ENCODE results near the gene TCEANC2. TPM values are rescaled to one million over a fixed set of nuclear protein-coding genes. Genes with fewer than 3 reads are reported as not detected.

Gene TCEANC2
- total RNA-seq, 1 experiment from 2014 or later = 5.3 TPM

- Histone ChIP-seq H3K79me2 (ENCODE audit: insufficient read depth, low read length) (no peaks in the 10 kb centered on the region), H2BK120ac (ENCODE audit: low read depth, low read length, poor library complexity, severe bottlenecking) (no peak overlapping the region), H2BK5ac (ENCODE audit: insufficient read length, low read length) (no peak overlapping the region), H3K4me1 (ENCODE audit: insufficient read depth, low read length) (no peaks in the 10 kb centered on the region), H3K56ac (ENCODE audit: insufficient read length, low read depth, low read length) (no peak overlapping the region), H3K79me1 (ENCODE audit: insufficient read depth, low read depth, low read length, poor library complexity, severe bottlenecking) (no peaks in the 10 kb centered on the region), H3K23ac (ENCODE audit: insufficient read length, low read depth, low read length) (no peak overlapping the region), H3K9ac (ENCODE audit: extremely low read depth, insufficient read length, low read length) (no peak overlapping the region), H3K18ac (ENCODE audit: insufficient read length, low read depth, low read length) (no peak overlapping the region), H3K27me3 (ENCODE audit: insufficient read depth, low read length) (no peaks in the 10 kb centered on the region; the same call in 1 of the 2 replicates), H4K91ac (ENCODE audit: insufficient read length, low read depth, low read length) (no peak overlapping the region), H4K20me1 (ENCODE audit: control insufficient read depth, insufficient read depth, insufficient read length) (peaks cover 5% of the 10 kb centered on the region), H3K27ac (ENCODE audit: insufficient read length, low read depth, low read length) (no peak overlapping the region), H4K8ac (replicated peaks; ENCODE audit: insufficient read length, low read depth, low read length) (no peak overlapping the region), H2AFZ (ENCODE audit: low read length) (no peak overlapping the region), H2AK5ac (ENCODE audit: insufficient read length, low read length) (no peak overlapping the region), H2BK15ac (ENCODE audit: low read depth, low read length) (no peak overlapping the region), H3T11ph (ENCODE audit: low read length) (no peak overlapping the region), H3K14ac (ENCODE audit: insufficient read depth, low read length) (no peak overlapping the region), H3K4ac (ENCODE audit: low read depth, low read length) (no peak overlapping the region), H4K5ac (ENCODE audit: insufficient read length, low read depth, low read length) (no peak overlapping the region), H3K9me3 (ENCODE audit: control insufficient read depth, low read depth, low read length) (no peaks in the 10 kb centered on the region), H3K23me2 (ENCODE audit: insufficient read length, low read depth, low read length, poor library complexity, severe bottlenecking) (no peaks in the 10 kb centered on the region), H2BK20ac (ENCODE audit: low read depth, low read length, poor library complexity, severe bottlenecking) (no peak overlapping the region), H3K4me2 (ENCODE audit: insufficient read depth, insufficient read length, low read length) (no peak overlapping the region), H2BK12ac (ENCODE audit: insufficient read length, low read depth, low read length) (no peak overlapping the region)
- H3K4me1 Mint-ChIP-seq = peaks cover 9 to 14% of the 10 kb centered on the region in 2 experiments
- DNase-seq = no peak
- TF ChIP-seq CTCF (conservative IDR thresholded peaks at IDR 0.05) = no peak
- H3K4me3 Mint-ChIP-seq = no peak overlapping the region
- peaks cover 18% of the 10 kb centered on the region for H3K27me3 Mint-ChIP-seq (ENCODE audit: low read depth)
- no CpG with 5 or more reads among the region's 11 CpGs for WGBS (ENCODE audit: extremely low coverage, insufficient read length, low lambda C conversion rate)
- no peaks in the 10 kb centered on the region for H3K9me3 Mint-ChIP-seq
- no peak overlapping the region for H3K27ac Mint-ChIP-seq
- H3K36me3 Mint-ChIP-seq (ENCODE audit: insufficient read depth in 1 of 3, low read depth in 3 of 3) = no peaks in the 10 kb centered on the region
These were observed 64.6 kb downstream of the TCEANC2 start for GRCh38 chr1:54117815-54118563.
